Activated CD8-positive, alpha-beta T cell treated with anti-CD3 and anti-CD28 coated beads for 36 hours (primary cell): ENCODE results near the gene INPP5E. TPM values are rescaled to one million over a fixed set of nuclear protein-coding genes. Genes with fewer than 3 reads are reported as not detected.

Experiments
- ATAC-seq: fragments of 200-7000 bp; cut with Tn5 transposase; one replicate; pipeline ENCODE4 v1.10.0; 2021; ENCODE audit warnings: mild to moderate bottlenecking, moderate library complexity
- CTCF ChIA-PET: fragments of 350-600 bp; sonication (Branson Sonifier 250); formaldehyde crosslinking; loops from one replicate; lab custom pipeline; 2021; ENCODE audit warnings: antibody characterized with exemption; lab: Charles Lee
- POLR2A ChIA-PET: fragments of 350-600 bp; sonication (Branson Sonifier 250); formaldehyde crosslinking; loops from one replicate; lab custom pipeline; 2021; ENCODE audit warnings: antibody characterized with exemption; lab: Charles Lee
- DNase-seq: peaks from one replicate; pipeline ENCODE4 v3.0.0-alpha.2; 2020
- H3K27ac Mint-ChIP-seq: one replicate; pipeline ENCODE4 v1.8.0; 2021; ENCODE audit warnings: mild to moderate bottlenecking, mixed read lengths
- H3K27me3 Mint-ChIP-seq: one replicate; pipeline ENCODE4 v1.8.0; 2021; ENCODE audit warnings: mixed read lengths
- H3K36me3 Mint-ChIP-seq: one replicate; pipeline ENCODE4 v1.8.0; 2021; ENCODE audit warnings: low read depth, mixed read lengths
- H3K4me1 Mint-ChIP-seq: one replicate; pipeline ENCODE4 v1.8.0; 2021; ENCODE audit warnings: low read depth, mixed read lengths
- H3K4me3 Mint-ChIP-seq: one replicate; pipeline ENCODE4 v1.8.0; 2021; ENCODE audit warnings: mild to moderate bottlenecking, moderate library complexity, mixed read lengths
- H3K9me3 Mint-ChIP-seq: one replicate; pipeline ENCODE4 v1.8.0; 2021; ENCODE audit warnings: mixed read lengths
- intact Hi-C: fragments of 100-400 bp; cut with micrococcal nuclease; formaldehyde crosslinking; loops from one replicate; pipeline ENCODE4 v1.10.0; 2022
- total RNA-seq, 2 experiments: library from RNA; stranded (reverse); gene quantifications; one replicate each; pipeline ENCODE4 v1.2.3, GENCODE V29; 2021
- TF ChIP-seq, protein P1 (sequence below): fragments of 200-600 bp; IDR thresholded peaks from one replicate; pipeline ENCODE4 v1.8.0; 2022; ENCODE audit warnings: antibody characterized with exemption, mild to moderate bottlenecking

Gene INPP5E
- total RNA-seq, 2 experiments from 2014 or later: 12.0 to 13.8 TPM

DNA sequence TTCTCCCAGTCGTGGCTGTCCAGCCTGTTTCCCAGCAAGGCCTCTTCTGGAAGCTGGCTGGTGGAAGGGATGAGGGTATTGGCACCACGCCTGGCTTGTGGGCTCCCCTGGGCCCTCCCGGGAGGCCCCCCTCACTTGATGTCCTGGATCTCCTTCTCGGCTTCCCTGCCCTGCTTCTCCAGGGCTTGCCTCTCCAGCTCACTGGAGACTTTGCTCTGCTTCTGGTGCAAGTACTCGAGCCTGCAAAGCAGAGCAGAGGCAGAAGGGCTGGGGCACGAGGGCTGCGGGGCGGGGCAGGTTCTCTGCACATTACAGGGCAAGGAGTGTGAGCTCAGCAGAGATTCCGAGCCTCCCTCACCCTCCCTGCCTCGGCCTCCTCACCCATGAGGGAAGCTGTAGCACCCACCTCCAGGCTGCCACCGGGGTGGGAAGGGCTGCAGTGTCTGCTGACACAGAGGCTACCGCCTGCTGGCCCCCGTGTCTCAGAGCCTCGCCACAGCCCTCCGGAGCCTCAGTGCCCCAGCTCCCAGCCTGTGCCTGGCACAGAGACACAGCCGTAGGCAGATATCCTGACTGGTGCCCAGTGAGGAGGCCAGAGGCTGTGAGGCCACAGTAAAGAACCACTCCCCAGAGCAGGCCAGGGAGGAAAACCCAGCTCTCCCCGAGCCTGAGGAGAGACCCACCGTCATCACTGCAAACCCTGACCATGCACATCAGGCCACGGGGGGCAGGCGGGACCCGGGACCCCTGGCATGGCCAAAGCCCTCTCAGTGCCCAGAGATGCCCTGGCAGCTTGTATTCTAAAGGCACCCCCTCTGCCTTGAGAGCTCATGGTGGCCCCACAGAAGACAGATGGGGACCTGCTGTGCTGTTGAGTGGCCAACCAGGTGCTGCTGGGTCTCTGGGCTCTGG is 46.9 kb downstream of the INPP5E start:
- ATAC-seq (no peak), DNase-seq (no peak)
- Mint-ChIP-seq H3K4me1 (no peaks in the 10 kb centered on the region), H3K4me3 (no peak overlapping the region), H3K27ac (no peak overlapping the region), H3K9me3 (no peaks in the 10 kb centered on the region), H3K27me3 (no peaks in the 10 kb centered on the region), H3K36me3 (peaks cover 47% of the 10 kb centered on the region)
- intact Hi-C loops: no loop called here
- POLR2A ChIA-PET: interaction anchor here (0.6 to 1.9 kb wide), 5 partner anchors 10 to 261 kb away, joined by 3 to 6 read pairs (median 3); partner anchors contain the start of gene CARD9
- TF ChIP-seq, protein P1, sequence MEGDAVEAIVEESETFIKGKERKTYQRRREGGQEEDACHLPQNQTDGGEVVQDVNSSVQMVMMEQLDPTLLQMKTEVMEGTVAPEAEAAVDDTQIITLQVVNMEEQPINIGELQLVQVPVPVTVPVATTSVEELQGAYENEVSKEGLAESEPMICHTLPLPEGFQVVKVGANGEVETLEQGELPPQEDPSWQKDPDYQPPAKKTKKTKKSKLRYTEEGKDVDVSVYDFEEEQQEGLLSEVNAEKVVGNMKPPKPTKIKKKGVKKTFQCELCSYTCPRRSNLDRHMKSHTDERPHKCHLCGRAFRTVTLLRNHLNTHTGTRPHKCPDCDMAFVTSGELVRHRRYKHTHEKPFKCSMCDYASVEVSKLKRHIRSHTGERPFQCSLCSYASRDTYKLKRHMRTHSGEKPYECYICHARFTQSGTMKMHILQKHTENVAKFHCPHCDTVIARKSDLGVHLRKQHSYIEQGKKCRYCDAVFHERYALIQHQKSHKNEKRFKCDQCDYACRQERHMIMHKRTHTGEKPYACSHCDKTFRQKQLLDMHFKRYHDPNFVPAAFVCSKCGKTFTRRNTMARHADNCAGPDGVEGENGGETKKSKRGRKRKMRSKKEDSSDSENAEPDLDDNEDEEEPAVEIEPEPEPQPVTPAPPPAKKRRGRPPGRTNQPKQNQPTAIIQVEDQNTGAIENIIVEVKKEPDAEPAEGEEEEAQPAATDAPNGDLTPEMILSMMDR: no peak
- CTCF ChIA-PET: interaction anchor here (0.9 to 1.9 kb wide), 2 partner anchors 29 to 47 kb away, joined by 3 to 4 read pairs; partner anchors contain the start of gene DNLZ

DNA sequence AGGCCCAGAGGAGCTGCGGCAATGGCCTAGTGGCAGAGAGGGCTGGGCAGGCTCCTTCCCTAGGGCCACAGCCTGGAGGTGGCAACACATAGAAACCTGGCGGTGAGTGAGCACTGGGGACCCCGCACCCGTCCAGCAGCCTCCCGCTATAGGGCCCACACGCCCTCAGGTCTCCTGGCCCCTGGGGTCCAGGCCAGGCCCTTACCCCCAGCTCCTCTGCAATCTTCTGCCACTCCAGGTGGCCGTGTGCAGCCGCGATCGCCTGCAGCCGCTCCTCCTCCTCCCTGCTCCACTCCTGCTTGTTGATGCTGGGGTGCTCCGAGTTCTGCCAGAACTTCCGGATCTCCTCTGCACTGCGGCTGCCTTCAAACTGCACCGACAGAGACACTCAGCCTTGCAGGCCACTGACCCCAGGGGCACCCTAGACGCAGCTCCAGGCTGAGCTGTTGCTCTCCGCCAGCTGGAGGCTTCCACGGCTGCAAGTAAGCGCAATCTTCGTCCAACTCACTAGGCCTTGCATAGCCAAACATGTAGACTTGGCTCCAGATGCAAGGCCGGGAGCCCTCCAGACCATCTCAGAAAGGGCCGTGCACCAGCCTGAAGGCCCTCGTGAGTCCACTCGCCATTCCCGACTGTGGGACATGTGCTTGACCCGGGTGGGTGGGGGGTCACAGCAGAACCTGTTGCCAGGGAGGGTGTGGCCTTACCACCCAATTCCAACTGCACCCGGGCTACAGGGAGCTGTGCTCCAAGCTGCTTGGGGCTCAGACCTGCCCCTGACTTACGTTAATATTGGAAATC is 47.7 kb downstream of the INPP5E start:
- H3K9me3 Mint-ChIP-seq: no peaks in the 10 kb centered on the region
- POLR2A ChIA-PET: interaction anchor here (0.6 to 1.9 kb wide), 7 partner anchors 9 to 262 kb away, joined by 3 to 6 read pairs (median 4); partner anchors contain the start of genes CARD9 and DNLZ
- H3K27ac Mint-ChIP-seq: no peak overlapping the region
- no peaks in the 10 kb centered on the region for H3K4me1 Mint-ChIP-seq
- DNase-seq (no peak), ATAC-seq (no peak)
- peaks cover 50% of the 10 kb centered on the region for H3K36me3 Mint-ChIP-seq
- H3K4me3 Mint-ChIP-seq: no peak overlapping the region
- intact Hi-C loops: no loop called here
- no peaks in the 10 kb centered on the region for H3K27me3 Mint-ChIP-seq
- CTCF ChIA-PET: interaction anchor here (0.9 to 1.9 kb wide), 3 partner anchors 28 to 46 kb away, joined by 3 to 4 read pairs (median 4); partner anchors contain the start of gene DNLZ
- TF ChIP-seq, protein P1: no peak

DNA sequence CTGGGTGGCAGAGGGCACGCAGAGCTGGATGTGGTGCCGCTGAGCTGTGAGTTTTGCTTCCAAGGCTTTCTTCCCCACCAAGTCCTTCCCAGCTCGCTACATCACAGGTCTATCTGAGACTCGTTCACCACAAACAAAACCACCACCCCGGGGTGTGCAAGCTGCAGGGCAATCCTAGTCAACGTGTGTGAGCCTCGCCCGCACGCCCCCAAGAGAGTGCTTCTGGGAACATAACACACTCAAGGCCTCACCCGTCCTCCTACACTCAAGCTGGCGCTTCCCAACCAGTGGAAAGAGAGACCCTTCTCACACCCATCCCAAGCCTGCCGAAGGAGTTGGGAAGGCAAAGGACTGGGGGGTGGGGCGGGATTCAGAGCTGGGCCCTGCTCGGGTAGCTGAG is 50.2 kb downstream of the INPP5E start:
- TF ChIP-seq, protein P1: no peak
- H3K36me3 Mint-ChIP-seq: peaks cover 57% of the 10 kb centered on the region
- no peak overlapping the region for H3K27ac Mint-ChIP-seq
- no peak for DNase-seq
- H3K4me1 Mint-ChIP-seq: peaks cover 16% of the 10 kb centered on the region
- ATAC-seq: no peak
- no peak overlapping the region for H3K4me3 Mint-ChIP-seq
- intact Hi-C loops: no loop called here
- POLR2A ChIA-PET: interaction anchor here (0.7 to 1.7 kb wide), 7 partner anchors 8 to 69 kb away, joined by 3 to 6 read pairs (median 3); partner anchors contain the start of genes ENTR1 and PMPCA
- CTCF ChIA-PET: interaction anchor here (0.8 to 1.6 kb wide), 3 partner anchors 10 to 13 kb away, joined by 3 to 5 read pairs (median 4); no protein-coding TSS in a partner anchor
- H3K9me3 Mint-ChIP-seq: no peaks in the 10 kb centered on the region
- no peaks in the 10 kb centered on the region for H3K27me3 Mint-ChIP-seq

DNA sequence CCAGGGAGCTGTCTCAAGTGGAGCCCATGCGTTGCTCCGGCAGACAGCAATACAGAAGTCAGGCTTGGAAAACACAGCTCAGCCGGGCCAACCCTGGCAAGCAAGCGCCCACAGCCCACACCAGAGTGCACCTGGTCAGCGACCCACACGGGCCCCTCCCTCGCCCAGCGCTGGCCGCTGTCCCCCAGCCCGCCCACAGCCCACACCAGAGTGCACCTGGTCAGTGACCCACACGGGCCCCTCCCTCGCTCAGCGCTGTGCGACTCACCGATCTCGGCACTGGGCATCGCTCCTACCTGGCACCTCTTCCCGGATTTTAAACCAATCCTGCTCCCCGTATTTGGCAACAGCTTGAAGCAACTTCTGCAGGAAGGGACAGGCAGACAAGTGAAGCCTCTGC is 52.4 kb downstream of the INPP5E start:
- H3K36me3 Mint-ChIP-seq: peaks cover 60% of the 10 kb centered on the region
- TF ChIP-seq, protein P1: no peak
- peaks cover 16% of the 10 kb centered on the region for H3K4me1 Mint-ChIP-seq
- ChIA-PET POLR2A (interaction anchor here (1.1 to 2.1 kb wide), 4 partner anchors 12 to 24 kb away, joined by 3 to 9 read pairs (median 5); partner anchors contain the start of gene DNLZ), CTCF (interaction anchor here (1.1 kb wide), 1 partner anchor 24 kb away, joined by 6 read pairs; the partner anchor contains the start of gene DNLZ)
- H3K27ac Mint-ChIP-seq: no peak overlapping the region
- H3K27me3 Mint-ChIP-seq: no peaks in the 10 kb centered on the region
- DNase-seq (no peak), ATAC-seq (no peak)
- H3K9me3 Mint-ChIP-seq: no peaks in the 10 kb centered on the region
- intact Hi-C loops: no loop called here
- no peak overlapping the region for H3K4me3 Mint-ChIP-seq
